ENCODE measurements around the gene ADAMTSL1. TPM values are rescaled to one million over a fixed set of nuclear protein-coding genes. Genes with fewer than 3 reads are reported as not detected.
A peak's percentile ranks its signal among the peaks of the same experiment; 100 is the strongest.

Gene ADAMTSL1
- total and polyA plus RNA-seq, 12 donors = 0.37 to 5.2 (median 1.9) TPM

GRCh38 chr9:18549772-18550171, 75.8 kb downstream of the ADAMTSL1 start:
- 90 to 97% methylated on average over 3 of the region's 3 CpGs for WGBS, 2 donors
- Histone ChIP-seq H3K9me3 (peaks cover 0 to 8% (median 0%) of the 10 kb centered on the region in 11 donors), H3K27me3 (no peaks in the 10 kb centered on the region), H3K36me3 (no peaks in the 10 kb centered on the region), H3K4me3 (no peak overlapping the region), H3K4me1 (no peaks in the 10 kb centered on the region), H3K27ac (no peak overlapping the region)
- TF ChIP-seq CTCF (IDR thresholded peaks at IDR 0.05) = no peak
- DNase-seq (no peak), ATAC-seq (no peak)
- intact Hi-C loops (cut with DNase I) = no loop called here

- no peak for DNase-seq
Observed at GRCh38 chr9:18550286-18550685, 76.3 kb downstream of the ADAMTSL1 start.

GRCh38 chr9:18554244-18554643, 80.3 kb downstream of the ADAMTSL1 start:
- DNase-seq (no peak), ATAC-seq (no peak)
- Histone ChIP-seq H3K9me3 (peaks cover 0 to 11% (median 5%) of the 10 kb centered on the region in 11 donors), H3K27me3 (no peaks in the 10 kb centered on the region), H3K4me1 (peaks cover 0 to 19% (median 0%) of the 10 kb centered on the region in 9 donors), H3K4me3 (no peak overlapping the region), H3K27ac (peak overlapping the region in 2 of 10 donors; percentile 57 to 61), H3K36me3 (no peaks in the 10 kb centered on the region)
- 72 to 74% methylated on average over 6 of the region's 6 CpGs for WGBS, 2 donors
- intact Hi-C loops (cut with DNase I) = no loop called here
- no peak for TF ChIP-seq CTCF (IDR thresholded peaks at IDR 0.05)

More at GRCh38 chr9:18550286-18550685, 76.3 kb downstream of the ADAMTSL1 start:
- 92 to 96% methylated on average over 5 of the region's 5 CpGs for WGBS, 2 donors
- Histone ChIP-seq H3K27me3 (no peaks in the 10 kb centered on the region), H3K4me3 (no peak overlapping the region), H3K9me3 (peaks cover 0 to 8% (median 0%) of the 10 kb centered on the region in 11 donors), H3K36me3 (no peaks in the 10 kb centered on the region), H3K4me1 (peaks cover 0 to 1% (median 0%) of the 10 kb centered on the region in 9 donors), H3K27ac (no peak overlapping the region)
- no peak for ATAC-seq
- intact Hi-C loops (cut with DNase I) = no loop called here
- TF ChIP-seq CTCF (IDR thresholded peaks at IDR 0.05) = no peak

- no peaks in the 10 kb centered on the region for H3K36me3 ChIP-seq
- intact Hi-C loops (cut with DNase I) = no loop called here
- DNase-seq (no peak), ATAC-seq (peak in 1 of 8 donors; percentile 69)
- peak overlapping the region in 5 of 10 donors; percentile 2 to 61 (median 22) for H3K27ac ChIP-seq
- H3K4me1 ChIP-seq = peaks cover 0 to 19% (median 0%) of the 10 kb centered on the region in 9 donors
- peaks cover 0 to 21% (median 8%) of the 10 kb centered on the region in 11 donors for H3K9me3 ChIP-seq
- TF ChIP-seq CTCF (IDR thresholded peaks at IDR 0.05) = no peak
- no peaks in the 10 kb centered on the region for H3K27me3 ChIP-seq
- 52 to 64% methylated on average over 5 of the region's 5 CpGs for whole genome bisulfite sequencing, 2 donors
- no peak overlapping the region for H3K4me3 ChIP-seq
Observed at GRCh38 chr9:18555105-18555883, 81.3 kb downstream of the ADAMTSL1 start.
